ENCODE data around the gene CRAT.

CRAT gene

GRCh38 chr9:129081388-129081904 lies 29.1 kb downstream of the CRAT start:
- DNase-seq = no peak

- DNase-seq = peak; percentile 99
Measured at GRCh38 chr9:129080601-129081387, 29.8 kb downstream of the CRAT start, which contains the start of gene DOLPP1. Gene DOLPP1, plus strand, starts transcription at chr9:129081111. Its CDS starts 21 bp downstream, at chr9:129081132.

GRCh38 chr9:129080298-129080600 lies 30.3 kb downstream of the CRAT start:
- DNase-seq = no peak

- no peak for DNase-seq
Measured at GRCh38 chr9:129079829-129080228, 30.8 kb downstream of the CRAT start.

GRCh38 chr9:129078691-129079503 lies 31.7 kb downstream of the CRAT start:
- no peak for DNase-seq

GRCh38 chr9:129077236-129077635 lies 33.4 kb downstream of the CRAT start:
- no peak for DNase-seq

GRCh38 chr9:129076640-129077037 lies 34.0 kb downstream of the CRAT start:
- no peak for DNase-seq

GRCh38 chr9:129075996-129076639 lies 34.5 kb downstream of the CRAT start:
- DNase-seq = no peak

- DNase-seq = no peak
Measured at GRCh38 chr9:129074106-129074505, 36.5 kb downstream of the CRAT start.

GRCh38 chr9:129073404-129073803 lies 37.2 kb downstream of the CRAT start:
- no peak for DNase-seq

GRCh38 chr9:129072171-129072570 lies 38.4 kb downstream of the CRAT start:
- DNase-seq = no peak

- DNase-seq = no peak
Measured at GRCh38 chr9:129071526-129072126, 39.0 kb downstream of the CRAT start.

GRCh38 chr9:129070696-129071525 lies 39.7 kb downstream of the CRAT start:
- no peak for DNase-seq

GRCh38 chr9:129069862-129070641 lies 40.5 kb downstream of the CRAT start:
- no peak for DNase-seq

GRCh38 chr9:129068990-129069861 lies 41.4 kb downstream of the CRAT start:
- DNase-seq = no peak

GRCh38 chr9:129068110-129068509 lies 42.5 kb downstream of the CRAT start:
- no peak for DNase-seq

- no peak for DNase-seq
Measured at GRCh38 chr9:129064499-129064908, 46.1 kb downstream of the CRAT start.

- no peak for DNase-seq
Measured at GRCh38 chr9:129063061-129063460, 47.5 kb downstream of the CRAT start.

- no peak for DNase-seq
Measured at GRCh38 chr9:129060991-129061390, 49.6 kb downstream of the CRAT start.

Measured in SHP77 (cell line).